HG03025 (cell line): Measurements from ENCODE around the gene KMT2A.
"Not testable (repeated sequence)": the region's sequence is repeated elsewhere in the genome, so short reads cannot be mapped to it uniquely, and the experiment has no call there.

ENCODE experiments used
- ATAC-seq: cut with Tn5 transposase; IDR thresholded peaks from one replicate; pipeline ENCODE4 v1.9.1; 2021; ENCODE audit warnings: mild to moderate bottlenecking, moderate library complexity; ENCODE audit not compliant: unreplicated experiment, low FRiP score

Gene KMT2A

DNA sequence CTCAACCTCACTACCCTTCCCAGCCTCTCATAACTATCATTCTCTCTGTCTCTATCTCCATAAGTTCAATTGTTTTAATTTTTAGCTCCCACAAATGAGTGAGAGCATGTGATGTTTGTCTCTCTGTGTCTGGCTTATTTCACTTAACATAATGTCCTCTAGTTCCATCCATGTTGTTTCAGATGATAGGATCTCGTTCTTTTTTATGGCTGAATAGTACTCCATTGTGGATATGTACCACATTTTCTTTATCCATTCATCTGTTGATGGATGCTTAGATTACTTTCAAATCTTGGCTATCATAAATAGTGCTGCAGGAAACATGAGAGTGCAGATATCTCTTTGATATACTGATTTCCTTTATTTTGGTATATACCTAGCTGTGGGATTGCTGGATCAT, 44.9 kb downstream of the KMT2A start:
- ATAC-seq, result not testable (repeated sequence)

GRCh38 chr11:118484405-118484804, 48.1 kb downstream of the KMT2A start:
- ATAC-seq, result no peak

GRCh38 chr11:118485273-118485672, 49.0 kb downstream of the KMT2A start:
- no peak for ATAC-seq

- ATAC-seq, result no peak
Measured at GRCh38 chr11:118488480-118489109, 52.3 kb downstream of the KMT2A start.

DNA sequence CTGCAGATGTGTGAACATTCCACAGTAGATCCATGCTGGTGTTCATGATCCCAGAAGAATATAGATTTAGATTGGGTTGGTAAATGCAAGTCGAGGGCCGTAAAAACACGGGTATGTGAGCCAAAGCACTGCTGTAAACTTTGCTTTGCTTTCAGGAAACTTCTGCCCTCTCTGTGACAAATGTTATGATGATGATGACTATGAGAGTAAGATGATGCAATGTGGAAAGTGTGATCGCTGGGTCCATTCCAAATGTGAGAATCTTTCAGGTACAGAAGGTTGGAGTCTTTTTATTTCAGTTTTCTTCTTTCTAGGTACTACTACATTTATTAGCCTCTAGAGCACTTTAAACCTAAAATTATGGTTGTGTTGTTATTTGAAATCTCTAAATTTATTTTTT, 54.7 kb downstream of the KMT2A start:
- ATAC-seq, result no peak

DNA sequence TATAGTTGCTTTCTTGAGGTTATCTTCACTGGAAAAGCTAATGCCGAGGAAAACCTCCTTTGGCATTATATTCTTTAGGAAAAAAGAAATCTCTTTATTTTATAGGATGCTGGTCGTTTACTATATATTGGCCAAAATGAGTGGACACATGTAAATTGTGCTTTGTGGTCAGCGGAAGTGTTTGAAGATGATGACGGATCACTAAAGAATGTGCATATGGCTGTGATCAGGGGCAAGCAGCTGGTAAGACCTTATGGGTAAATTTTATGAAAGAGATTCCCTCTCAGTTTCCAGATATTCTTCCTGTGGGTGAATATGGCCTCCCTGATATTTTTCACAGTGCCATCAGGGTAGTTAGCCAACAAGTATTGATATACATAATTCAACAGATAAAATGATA, 61.5 kb downstream of the KMT2A start:
- no peak for ATAC-seq

- no peak for ATAC-seq
Measured at GRCh38 chr11:118503216-118503615, 66.9 kb downstream of the KMT2A start.

DNA sequence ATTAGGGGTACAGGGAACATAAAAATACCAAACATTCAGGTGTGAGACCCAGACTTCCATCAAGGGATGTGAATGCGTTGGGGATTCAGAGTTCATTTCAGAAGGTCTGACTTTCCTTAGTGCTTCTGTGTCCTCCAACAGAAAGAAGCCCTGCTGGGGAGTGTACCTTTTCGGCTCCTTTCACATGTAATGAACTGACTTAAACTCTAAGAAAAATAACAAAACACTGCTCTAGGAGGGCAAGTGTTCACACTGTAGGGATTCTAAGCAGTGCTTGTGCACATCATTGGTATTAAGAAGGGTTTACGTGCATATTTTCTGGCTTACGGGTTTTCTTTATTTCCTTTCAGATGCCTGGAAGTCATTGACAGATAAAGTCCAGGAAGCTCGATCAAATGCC, 75.3 kb downstream of the KMT2A start:
- ATAC-seq, result no peak

- no peak for ATAC-seq
Measured at GRCh38 chr11:118514103-118514502, 77.8 kb downstream of the KMT2A start.

DNA sequence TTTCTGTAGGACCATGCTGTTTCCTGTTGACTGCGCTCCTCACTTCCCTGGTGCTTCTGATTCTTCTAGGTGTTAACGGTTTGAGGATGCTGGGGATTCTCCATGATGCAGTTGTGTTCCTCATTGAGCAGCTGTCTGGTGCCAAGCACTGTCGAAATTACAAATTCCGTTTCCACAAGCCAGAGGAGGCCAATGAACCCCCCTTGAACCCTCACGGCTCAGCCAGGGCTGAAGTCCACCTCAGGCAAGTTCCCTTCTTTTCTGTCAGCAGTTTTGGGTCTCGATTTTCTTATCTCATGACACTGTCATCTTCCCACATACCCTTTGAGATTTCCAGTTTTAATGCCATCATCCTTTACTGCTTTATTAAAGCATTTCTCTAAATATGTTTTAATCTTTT, 83.3 kb downstream of the KMT2A start:
- no peak for ATAC-seq

DNA sequence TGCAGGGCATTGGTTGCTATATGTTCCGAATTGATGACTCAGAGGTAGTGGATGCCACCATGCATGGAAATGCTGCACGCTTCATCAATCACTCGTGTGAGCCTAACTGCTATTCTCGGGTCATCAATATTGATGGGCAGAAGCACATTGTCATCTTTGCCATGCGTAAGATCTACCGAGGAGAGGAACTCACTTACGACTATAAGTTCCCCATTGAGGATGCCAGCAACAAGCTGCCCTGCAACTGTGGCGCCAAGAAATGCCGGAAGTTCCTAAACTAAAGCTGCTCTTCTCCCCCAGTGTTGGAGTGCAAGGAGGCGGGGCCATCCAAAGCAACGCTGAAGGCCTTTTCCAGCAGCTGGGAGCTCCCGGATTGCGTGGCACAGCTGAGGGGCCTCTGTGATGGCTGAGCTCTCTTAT, 85.6 kb downstream of the KMT2A start:
- ATAC-seq, result no peak

DNA sequence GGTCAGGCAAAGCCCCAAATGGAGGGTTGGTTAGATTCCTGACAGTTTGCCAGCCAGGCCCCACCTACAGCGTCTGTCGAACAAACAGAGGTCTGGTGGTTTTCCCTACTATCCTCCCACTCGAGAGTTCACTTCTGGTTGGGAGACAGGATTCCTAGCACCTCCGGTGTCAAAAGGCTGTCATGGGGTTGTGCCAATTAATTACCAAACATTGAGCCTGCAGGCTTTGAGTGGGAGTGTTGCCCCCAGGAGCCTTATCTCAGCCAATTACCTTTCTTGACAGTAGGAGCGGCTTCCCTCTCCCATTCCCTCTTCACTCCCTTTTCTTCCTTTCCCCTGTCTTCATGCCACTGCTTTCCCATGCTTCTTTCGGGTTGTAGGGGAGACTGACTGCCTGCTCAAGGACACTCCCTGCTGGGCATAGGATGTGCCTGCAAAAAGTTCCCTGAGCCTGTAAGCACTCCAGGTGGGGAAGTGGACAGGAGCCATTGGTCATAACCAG, 86.3 kb downstream of the KMT2A start:
- ATAC-seq, result no peak

DNA sequence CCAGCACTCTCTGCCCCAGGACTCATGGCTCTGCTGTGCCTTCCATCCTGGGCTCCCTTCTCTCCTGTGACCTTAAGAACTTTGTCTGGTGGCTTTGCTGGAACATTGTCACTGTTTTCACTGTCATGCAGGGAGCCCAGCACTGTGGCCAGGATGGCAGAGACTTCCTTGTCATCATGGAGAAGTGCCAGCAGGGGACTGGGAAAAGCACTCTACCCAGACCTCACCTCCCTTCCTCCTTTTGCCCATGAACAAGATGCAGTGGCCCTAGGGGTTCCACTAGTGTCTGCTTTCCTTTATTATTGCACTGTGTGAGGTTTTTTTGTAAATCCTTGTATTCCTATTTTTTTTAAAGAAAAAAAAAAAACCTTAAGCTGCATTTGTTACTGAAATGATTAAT, 88.1 kb downstream of the KMT2A start:
- ATAC-seq, result no peak

- ATAC-seq, result no peak
Measured at GRCh38 chr11:118524757-118525470, 88.6 kb downstream of the KMT2A start.

- no peak for ATAC-seq
Measured at GRCh38 chr11:118526688-118527087, 90.4 kb downstream of the KMT2A start.

- no peak for ATAC-seq
Measured at GRCh38 chr11:118527109-118527508, 90.8 kb downstream of the KMT2A start, which contains the start of gene TTC36. TSS of gene TTC36 (plus strand) at chr11:118527474. CDS start at chr11:118527495, 21 bp downstream.

DNA sequence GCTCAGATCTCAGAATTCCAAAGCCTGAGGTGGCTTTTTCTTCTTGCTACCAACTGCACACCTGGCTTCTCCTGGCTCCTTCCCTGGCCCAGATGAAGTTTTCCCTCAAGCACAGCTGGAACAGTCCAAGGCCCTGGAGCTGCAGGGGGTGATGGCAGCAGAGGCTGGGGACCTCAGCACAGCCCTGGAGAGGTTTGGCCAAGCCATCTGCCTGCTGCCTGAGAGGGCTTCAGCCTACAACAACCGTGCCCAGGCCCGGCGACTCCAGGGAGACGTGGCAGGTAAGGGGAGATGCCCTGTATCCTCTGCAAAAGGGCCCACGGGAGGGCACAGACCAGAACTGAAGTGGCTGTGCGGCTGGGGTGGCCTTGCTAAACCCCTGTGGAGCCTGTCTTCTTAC, 92.2 kb downstream of the KMT2A start:
- no peak for ATAC-seq

DNA sequence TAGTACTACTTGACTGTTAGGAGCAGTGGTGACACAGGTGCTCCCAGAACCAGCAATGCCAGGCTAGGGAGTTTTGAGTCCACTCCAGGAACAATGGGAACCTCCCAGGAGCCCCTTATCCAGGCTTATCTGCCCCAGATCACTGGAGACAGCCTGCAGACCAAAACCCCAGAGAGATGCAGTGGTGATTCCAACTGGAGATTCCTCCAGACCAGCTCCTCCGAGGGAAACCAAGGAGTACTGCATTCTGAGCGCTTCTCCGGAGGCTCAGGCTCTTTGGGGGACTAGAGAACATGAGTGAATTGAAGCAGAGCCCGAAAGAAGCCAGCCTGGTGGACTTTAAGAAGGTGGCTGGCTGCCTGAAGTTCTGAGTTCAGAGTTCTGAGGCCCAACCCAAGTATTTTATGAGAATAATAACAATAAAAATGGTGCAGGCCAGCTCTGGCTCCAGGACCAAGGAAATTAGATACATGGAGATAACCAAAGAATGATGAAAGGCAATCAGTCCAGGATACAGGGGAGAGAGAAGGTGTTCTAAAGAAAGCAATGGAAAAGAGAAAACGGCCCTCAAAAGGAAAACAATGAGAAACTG, 93.4 kb downstream of the KMT2A start:
- no peak for ATAC-seq

DNA sequence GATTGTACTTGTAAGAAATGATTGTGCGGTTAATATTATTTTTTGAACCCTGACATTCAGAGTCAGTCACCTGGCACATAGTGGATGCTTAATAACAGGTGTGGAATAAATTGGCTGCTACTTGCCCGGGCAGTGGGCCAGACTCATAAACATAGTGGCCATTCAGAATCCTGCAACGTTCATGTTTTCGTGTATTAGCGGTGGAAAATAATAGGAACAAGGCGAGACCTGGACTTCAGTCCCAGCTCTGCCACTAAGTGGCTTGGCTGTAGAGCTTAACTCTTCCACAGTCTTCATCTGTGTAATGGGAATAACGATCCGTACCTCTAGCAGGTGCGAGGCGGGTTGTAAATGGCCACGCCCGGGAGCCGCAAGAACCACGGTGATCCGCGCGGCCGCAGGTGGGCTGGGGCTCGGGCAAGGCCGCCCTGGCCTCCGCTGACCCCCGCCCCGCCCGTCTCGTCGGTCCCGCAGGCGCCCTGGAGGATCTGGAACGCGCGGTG, 93.9 kb downstream of the KMT2A start:
- ATAC-seq, result no peak

DNA sequence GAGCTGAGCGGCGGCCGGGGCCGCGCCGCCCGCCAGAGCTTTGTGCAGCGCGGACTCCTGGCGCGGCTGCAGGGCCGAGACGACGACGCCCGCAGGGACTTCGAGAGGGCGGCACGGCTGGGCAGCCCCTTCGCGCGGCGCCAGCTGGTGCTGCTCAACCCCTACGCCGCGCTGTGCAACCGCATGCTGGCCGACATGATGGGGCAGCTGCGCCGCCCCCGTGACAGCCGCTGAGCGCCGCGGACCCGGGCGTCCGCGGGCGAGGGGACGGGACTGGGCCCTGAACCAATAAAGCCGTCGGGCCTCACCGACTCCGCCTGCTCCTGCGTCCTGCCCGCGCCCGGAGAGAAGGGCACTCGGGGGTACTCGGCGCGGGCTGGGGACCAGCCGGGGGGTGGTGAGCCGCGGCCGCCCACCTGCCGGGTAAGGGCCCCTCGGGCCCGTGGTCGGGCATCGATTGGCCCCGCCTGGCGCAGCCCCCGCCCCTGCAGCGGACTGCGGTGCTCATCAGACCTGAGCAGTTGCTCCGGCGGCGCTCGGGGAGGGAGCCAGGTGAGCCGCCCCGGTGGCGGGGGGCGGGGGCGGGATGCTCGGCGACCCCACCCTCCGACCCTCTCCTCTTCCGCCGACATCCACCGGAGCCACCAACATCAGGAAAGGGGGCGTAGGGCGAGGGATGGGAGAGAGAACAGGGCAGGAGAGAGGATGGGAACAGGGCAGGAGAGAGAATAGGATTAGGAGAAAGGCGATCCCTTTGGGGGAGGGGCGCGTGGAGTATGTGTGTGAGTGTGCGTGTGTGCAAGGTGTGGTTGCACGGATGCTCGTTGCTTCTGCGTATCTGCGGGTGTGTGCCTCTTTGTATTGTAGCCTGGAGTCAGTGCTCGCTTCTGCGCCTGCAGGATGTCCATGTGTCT, 94.6 kb downstream of the KMT2A start, which contains the start of gene TMEM25:
Gene TMEM25 (plus strand): TSS at position 510 of the 914 bp plus-strand sequence. CDS start 610 bp downstream, outside the sequence.
- ATAC-seq, result no peak
